ENCODE results near the gene SCML2.

SCML2 gene

DNA sequence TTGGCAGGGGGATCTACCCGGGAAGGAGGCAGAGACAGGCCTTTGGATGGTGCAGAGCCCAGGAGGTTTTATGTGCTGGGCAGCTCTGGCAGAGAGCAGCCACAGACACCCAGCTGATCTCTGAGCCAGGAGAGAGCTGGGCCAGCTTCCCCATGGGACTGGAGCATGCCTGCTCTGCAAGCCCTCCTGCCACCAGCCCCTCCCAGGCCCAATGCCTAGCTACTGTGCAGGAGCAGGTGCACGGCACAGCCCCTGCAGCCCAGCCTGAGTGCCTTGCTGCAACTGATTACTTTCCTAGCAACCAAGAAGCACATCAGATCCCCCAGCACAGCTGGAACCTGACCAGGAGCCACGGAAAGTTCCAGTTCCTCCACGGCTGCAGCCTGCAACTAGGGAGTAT is 76.0 kb downstream of the SCML2 start:
- no peak overlapping the region for H3K9ac ChIP-seq (ENCODE audit: low read length)
- DNase-seq: no peak

DNA sequence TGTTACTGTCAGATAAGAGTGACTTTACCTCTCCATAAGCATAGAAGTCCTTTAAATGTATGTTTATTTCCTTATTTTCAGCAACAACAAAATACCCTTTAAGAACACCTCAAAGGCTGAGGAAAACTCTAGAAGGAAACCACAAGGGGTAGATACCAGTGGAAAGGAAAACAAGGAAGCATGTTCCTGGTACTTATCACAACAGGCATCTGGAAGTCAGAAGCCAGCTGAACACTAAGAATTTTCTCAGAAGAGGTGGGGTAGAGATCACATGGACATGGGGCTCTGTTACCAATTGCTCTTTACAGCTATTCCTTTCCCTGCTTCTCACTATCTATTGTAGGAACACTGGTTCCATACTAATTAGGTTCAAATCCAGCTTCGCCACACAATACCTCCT is 82.3 kb downstream of the SCML2 start:
- no peak overlapping the region for H2BK12ac ChIP-seq (ENCODE audit: low read length)
- no CpG with 5 or more reads among the region's 1 CpG for WGBS (ENCODE audit: extremely low coverage, insufficient coverage, insufficient read length)

More for the DNA sequence above, 76.0 kb downstream of the SCML2 start:
- WGBS (ENCODE audit: extremely low coverage, insufficient coverage, insufficient read length): no CpG with 5 or more reads among the region's 4 CpGs
- Histone ChIP-seq H3K79me2 (ENCODE audit: control insufficient read depth, insufficient read depth, low read length, poor library complexity) (no peaks in the 10 kb centered on the region), H3K9me3 (ENCODE audit: insufficient read depth, low read depth, low read length) (peaks cover 2% of the 10 kb centered on the region), H3K27me3 (ENCODE audit: insufficient read depth, low read length) (no peaks in the 10 kb centered on the region), H4K8ac (ENCODE audit: low read depth, low read length) (no peak overlapping the region), H2BK5ac (ENCODE audit: low read depth, low read length, poor library complexity) (no peak overlapping the region), H2BK12ac (ENCODE audit: low read length) (no peak overlapping the region), H3K18ac (ENCODE audit: low read length) (no peak overlapping the region), H2BK120ac (ENCODE audit: insufficient read depth, low read length, poor library complexity) (no peak overlapping the region), H3K27ac (ENCODE audit: low read depth, low read length) (no peak overlapping the region), H2AK5ac (ENCODE audit: low read length) (no peak overlapping the region), H3K4me1 (ENCODE audit: control insufficient read depth in 1 of 2, insufficient read depth in 2 of 2, low read length in 2 of 2) (no peaks in the 10 kb centered on the region), H4K12ac (ENCODE audit: low read depth, low read length) (no peak overlapping the region), H3K79me1 (ENCODE audit: low read length) (no peaks in the 10 kb centered on the region), H3K4me3 (ENCODE audit: low read depth, low read length) (no peak overlapping the region), H3K14ac (ENCODE audit: low read length) (no peak overlapping the region), H2AFZ (ENCODE audit: insufficient read depth, low read length, poor library complexity) (no peak overlapping the region), H4K91ac (ENCODE audit: low read depth, low read length) (no peak overlapping the region), H3K4ac (ENCODE audit: low read depth, low read length) (no peak overlapping the region), H3K4me2 (ENCODE audit: low read length) (no peak overlapping the region), H3K23ac (ENCODE audit: low read length) (no peak overlapping the region), H3K36me3 (ENCODE audit: control insufficient read depth in 1 of 2, insufficient read depth in 2 of 2, low read length in 2 of 2) (no peaks in the 10 kb centered on the region)

DNA sequence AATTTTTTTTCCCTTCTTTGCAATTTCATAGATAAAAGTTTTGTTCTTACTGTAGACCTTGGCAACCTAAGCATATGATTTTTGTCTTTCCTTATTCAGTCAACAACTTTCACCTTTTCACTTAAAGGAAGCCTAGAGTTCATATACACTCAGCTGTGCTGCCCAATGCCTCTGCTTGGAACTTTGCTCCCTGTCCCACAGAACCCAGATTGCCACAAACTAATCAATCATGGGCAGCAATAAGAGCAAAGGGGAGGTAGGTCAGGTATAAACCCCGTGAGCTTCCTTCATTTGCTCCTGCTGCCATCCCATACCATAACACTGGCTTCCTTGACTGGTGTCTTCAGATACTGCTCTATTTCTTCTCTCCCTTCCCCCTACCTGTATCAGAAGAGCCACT is 82.8 kb downstream of the SCML2 start:
- Histone ChIP-seq H2AFZ (ENCODE audit: insufficient read depth, low read length, poor library complexity) (no peak overlapping the region), H3K27me3 (ENCODE audit: insufficient read depth, low read length) (no peaks in the 10 kb centered on the region), H3K79me1 (ENCODE audit: low read length) (no peaks in the 10 kb centered on the region), H2BK120ac (ENCODE audit: insufficient read depth, low read length, poor library complexity) (no peak overlapping the region), H3K4ac (ENCODE audit: low read depth, low read length) (no peak overlapping the region), H3K4me1 (ENCODE audit: control insufficient read depth in 1 of 2, insufficient read depth in 2 of 2, low read length in 2 of 2) (no peaks in the 10 kb centered on the region), H2BK5ac (ENCODE audit: low read depth, low read length, poor library complexity) (no peak overlapping the region), H3K4me3 (ENCODE audit: low read depth, low read length) (no peak overlapping the region), H4K91ac (ENCODE audit: low read depth, low read length) (no peak overlapping the region), H2BK12ac (ENCODE audit: low read length) (no peak overlapping the region), H2AK5ac (ENCODE audit: low read length) (no peak overlapping the region), H4K8ac (ENCODE audit: low read depth, low read length) (no peak overlapping the region), H3K9me3 (ENCODE audit: insufficient read depth, low read depth, low read length) (peaks cover 2% of the 10 kb centered on the region), H4K12ac (ENCODE audit: low read depth, low read length) (no peak overlapping the region), H3K23ac (ENCODE audit: low read length) (no peak overlapping the region), H3K79me2 (ENCODE audit: control insufficient read depth, insufficient read depth, low read length, poor library complexity) (no peaks in the 10 kb centered on the region), H3K18ac (ENCODE audit: low read length) (no peak overlapping the region), H3K36me3 (ENCODE audit: control insufficient read depth in 1 of 2, insufficient read depth in 2 of 2, low read length in 2 of 2) (no peaks in the 10 kb centered on the region), H3K9ac (ENCODE audit: low read length) (no peak overlapping the region), H3K14ac (ENCODE audit: low read length) (no peak overlapping the region), H3K4me2 (ENCODE audit: low read length) (no peak overlapping the region), H3K27ac (ENCODE audit: low read depth, low read length) (no peak overlapping the region)
- WGBS (ENCODE audit: extremely low coverage, insufficient coverage, insufficient read length): no CpG with 5 or more reads among the region's 1 CpG
- no peak for DNase-seq

More for the DNA sequence above, 82.3 kb downstream of the SCML2 start:
- H3K27me3 ChIP-seq (ENCODE audit: insufficient read depth, low read length): no peaks in the 10 kb centered on the region
- H3K4me1 ChIP-seq (ENCODE audit: control insufficient read depth in 1 of 2, insufficient read depth in 2 of 2, low read length in 2 of 2): no peaks in the 10 kb centered on the region
- H3K79me2 ChIP-seq (ENCODE audit: control insufficient read depth, insufficient read depth, low read length, poor library complexity): no peaks in the 10 kb centered on the region
- H3K14ac ChIP-seq (ENCODE audit: low read length): no peak overlapping the region
- no peaks in the 10 kb centered on the region for H3K79me1 ChIP-seq (ENCODE audit: low read length)
- no peak overlapping the region for H2AFZ ChIP-seq (ENCODE audit: insufficient read depth, low read length, poor library complexity)
- H3K4me3 ChIP-seq (ENCODE audit: low read depth, low read length): no peak overlapping the region
- no peaks in the 10 kb centered on the region for H3K36me3 ChIP-seq (ENCODE audit: control insufficient read depth in 1 of 2, insufficient read depth in 2 of 2, low read length in 2 of 2)
- H4K8ac ChIP-seq (ENCODE audit: low read depth, low read length): no peak overlapping the region
- no peak overlapping the region for H2BK120ac ChIP-seq (ENCODE audit: insufficient read depth, low read length, poor library complexity)
- H3K4me2 ChIP-seq (ENCODE audit: low read length): no peak overlapping the region
- H2BK5ac ChIP-seq (ENCODE audit: low read depth, low read length, poor library complexity): no peak overlapping the region
- no peak overlapping the region for H4K12ac ChIP-seq (ENCODE audit: low read depth, low read length)
- H3K9ac ChIP-seq (ENCODE audit: low read length): no peak overlapping the region
- no peak overlapping the region for H3K18ac ChIP-seq (ENCODE audit: low read length)
- no peak overlapping the region for H3K4ac ChIP-seq (ENCODE audit: low read depth, low read length)
- no peak for DNase-seq
- H2AK5ac ChIP-seq (ENCODE audit: low read length): no peak overlapping the region
- H3K9me3 ChIP-seq (ENCODE audit: insufficient read depth, low read depth, low read length): peaks cover 2% of the 10 kb centered on the region
- no peak overlapping the region for H4K91ac ChIP-seq (ENCODE audit: low read depth, low read length)
- H3K23ac ChIP-seq (ENCODE audit: low read length): no peak overlapping the region
- H3K27ac ChIP-seq (ENCODE audit: low read depth, low read length): no peak overlapping the region

DNA sequence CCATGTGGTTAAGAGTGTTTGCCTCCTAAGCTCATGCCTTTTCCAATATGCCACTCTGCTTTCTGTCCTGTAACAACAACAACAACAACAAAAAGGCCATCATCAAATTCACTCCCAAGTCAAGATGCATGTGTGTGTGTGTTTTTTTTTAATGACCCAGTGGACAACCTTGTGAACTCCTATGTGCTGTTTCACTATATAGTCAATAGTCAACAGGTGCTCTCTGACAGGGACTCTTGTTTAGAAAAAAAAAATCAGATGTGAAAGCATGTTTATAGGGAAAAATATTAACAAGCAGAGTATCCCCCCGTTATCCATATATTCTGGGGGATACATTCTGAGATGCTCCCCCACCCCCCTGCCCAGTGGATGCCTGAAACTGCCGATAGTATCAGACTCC is 83.2 kb downstream of the SCML2 start:
- no peak overlapping the region for H3K23ac ChIP-seq (ENCODE audit: low read length)
- no peak overlapping the region for H3K4me3 ChIP-seq (ENCODE audit: low read depth, low read length)
- no peaks in the 10 kb centered on the region for H3K36me3 ChIP-seq (ENCODE audit: control insufficient read depth in 1 of 2, insufficient read depth in 2 of 2, low read length in 2 of 2)
- no peaks in the 10 kb centered on the region for H3K79me2 ChIP-seq (ENCODE audit: control insufficient read depth, insufficient read depth, low read length, poor library complexity)
- no peak overlapping the region for H4K8ac ChIP-seq (ENCODE audit: low read depth, low read length)
- no peak overlapping the region for H3K27ac ChIP-seq (ENCODE audit: low read depth, low read length)
- peaks cover 2% of the 10 kb centered on the region for H3K9me3 ChIP-seq (ENCODE audit: insufficient read depth, low read depth, low read length)
- no peak overlapping the region for H3K9ac ChIP-seq (ENCODE audit: low read length)
- H2BK120ac ChIP-seq (ENCODE audit: insufficient read depth, low read length, poor library complexity): no peak overlapping the region
- no peak overlapping the region for H3K14ac ChIP-seq (ENCODE audit: low read length)
- no peak overlapping the region for H2BK12ac ChIP-seq (ENCODE audit: low read length)
- H3K18ac ChIP-seq (ENCODE audit: low read length): no peak overlapping the region
- H2AFZ ChIP-seq (ENCODE audit: insufficient read depth, low read length, poor library complexity): no peak overlapping the region
- no peaks in the 10 kb centered on the region for H3K4me1 ChIP-seq (ENCODE audit: control insufficient read depth in 1 of 2, insufficient read depth in 2 of 2, low read length in 2 of 2)
- H2BK5ac ChIP-seq (ENCODE audit: low read depth, low read length, poor library complexity): no peak overlapping the region
- H4K12ac ChIP-seq (ENCODE audit: low read depth, low read length): no peak overlapping the region
- no peak overlapping the region for H4K91ac ChIP-seq (ENCODE audit: low read depth, low read length)
- no peaks in the 10 kb centered on the region for H3K27me3 ChIP-seq (ENCODE audit: insufficient read depth, low read length)
- no peak for DNase-seq
- H2AK5ac ChIP-seq (ENCODE audit: low read length): no peak overlapping the region
- H3K4ac ChIP-seq (ENCODE audit: low read depth, low read length): no peak overlapping the region
- H3K4me2 ChIP-seq (ENCODE audit: low read length): no peak overlapping the region
- H3K79me1 ChIP-seq (ENCODE audit: low read length): no peaks in the 10 kb centered on the region
- no CpG with 5 or more reads among the region's 2 CpGs for WGBS (ENCODE audit: extremely low coverage, insufficient coverage, insufficient read length)

Data from trophoblast cell (in vitro differentiated cells and primary cell).